SW 1271 (cell line): ENCODE measurements around the gene COL16A1.

Experiments used
- DNase-seq, 2 experiments: peaks; one replicate each; lab custom pipeline; 2025; lab: John Stamatoyannopoulos, UW

Gene COL16A1

GRCh38 chr1:31706384-31707058 lies 2.7 kb upstream of the COL16A1 start:
- no peak for DNase-seq

GRCh38 chr1:31705080-31705866 lies 1.5 kb upstream of the COL16A1 start:
- no peak for DNase-seq

GRCh38 chr1:31704271-31705079 lies 658 bp upstream of the COL16A1 start:
- DNase-seq, result no peak

GRCh38 chr1:31702836-31703404 lies 897 bp downstream of the COL16A1 start:
- DNase-seq, result no peak

GRCh38 chr1:31701091-31701736 lies 2.6 kb downstream of the COL16A1 start:
- DNase-seq, result peak; percentile 63 to 69

GRCh38 chr1:31700468-31701090 lies 3.2 kb downstream of the COL16A1 start:
- DNase-seq, result no peak

GRCh38 chr1:31699341-31699891 lies 4.4 kb downstream of the COL16A1 start:
- no peak for DNase-seq

GRCh38 chr1:31697369-31697984 lies 6.3 kb downstream of the COL16A1 start:
- no peak for DNase-seq

GRCh38 chr1:31696242-31696641 lies 7.6 kb downstream of the COL16A1 start:
- DNase-seq, result peak in 1 of 2 experiments; percentile 6

GRCh38 chr1:31695327-31695726 lies 8.5 kb downstream of the COL16A1 start:
- DNase-seq, result no peak

GRCh38 chr1:31694964-31695313 lies 8.9 kb downstream of the COL16A1 start:
- no peak for DNase-seq

GRCh38 chr1:31694069-31694963 lies 9.5 kb downstream of the COL16A1 start:
- DNase-seq, result no peak

GRCh38 chr1:31693231-31693630 lies 10.6 kb downstream of the COL16A1 start:
- no peak for DNase-seq

GRCh38 chr1:31691951-31692350 lies 11.9 kb downstream of the COL16A1 start:
- DNase-seq, result no peak

- no peak for DNase-seq
Observed at GRCh38 chr1:31691446-31691845, 12.4 kb downstream of the COL16A1 start.

GRCh38 chr1:31690921-31691320 lies 12.9 kb downstream of the COL16A1 start:
- DNase-seq, result no peak

GRCh38 chr1:31689854-31690253 lies 14.0 kb downstream of the COL16A1 start:
- peak; percentile 65 to 74 for DNase-seq

GRCh38 chr1:31689379-31689778 lies 14.4 kb downstream of the COL16A1 start:
- peak in 1 of 2 experiments; percentile 36 for DNase-seq

- DNase-seq, result no peak
Observed at GRCh38 chr1:31688233-31688918, 15.4 kb downstream of the COL16A1 start.
